Measurements from ENCODE around the gene OR52A1.

DNA sequence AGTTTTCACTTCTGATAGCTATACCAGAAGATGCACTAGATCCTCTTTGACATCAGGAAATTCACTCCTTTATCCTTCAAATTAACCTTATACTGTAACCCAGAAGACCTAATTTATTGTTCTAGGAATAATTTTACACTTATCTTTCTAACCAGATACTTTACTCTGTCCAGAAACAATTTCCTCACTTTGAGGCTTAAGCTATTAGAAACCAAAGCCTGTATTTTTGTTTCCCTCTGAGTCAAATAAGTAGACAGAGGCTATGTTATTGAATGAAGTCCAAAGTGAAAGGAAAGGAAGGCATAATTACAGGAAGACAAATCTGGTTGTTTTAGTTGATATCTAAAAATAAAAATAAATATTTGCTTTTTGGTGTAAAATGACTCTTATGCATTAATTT, 43.7 kb upstream of the OR52A1 start:
- TF ChIP-seq CTCF (IDR thresholded peaks at IDR 0.05; ENCODE audit: control extremely low read depth in 1 of 3, insufficient read depth in 1 of 3, low read depth in 1 of 3, low read length in 3 of 3) (no peak), YY1 (IDR thresholded peaks at IDR 0.05; ENCODE audit: low read depth, low read length) (no peak)
